Right cardiac atrium (tissue), 5 donors: ENCODE measurements around the gene CLEC10A. TPM values are rescaled to one million over a fixed set of nuclear protein-coding genes. Genes with fewer than 3 reads are reported as not detected.
"Not testable (repeated sequence)": the region's sequence is repeated elsewhere in the genome, so short reads cannot be mapped to it uniquely, and the experiment has no call there.

Experiments used
- ATAC-seq, 2 donors: fragments of 200-7000 bp; cut with Tn5 transposase; one replicate each; pipeline versions ENCODE4 v1.8.0 to v1.9.1; 2020; ENCODE audit warnings: moderate library complexity in 2 of 2, mild to moderate bottlenecking in 1 of 2
- DNase-seq, 3 donors: peaks; one replicate each; pipeline ENCODE4 v3.0.0-alpha.2; 2020
- H3K27ac ChIP-seq: one replicate; pipeline ENCODE4 v1.5.1; 2013; ENCODE audit warnings: mild to moderate bottlenecking, low read length, control low read depth, moderate library complexity
- H3K27me3 ChIP-seq: one replicate; pipeline ENCODE4 v1.6.1; 2013; ENCODE audit not compliant: control insufficient read depth, insufficient read depth
- H3K4me1 ChIP-seq: one replicate; pipeline ENCODE4 v1.6.1; 2013; ENCODE audit warnings: low read length; ENCODE audit not compliant: control insufficient read depth, insufficient read depth
- H3K4me3 ChIP-seq: one replicate; pipeline ENCODE4 v1.5.1; 2013; ENCODE audit warnings: low read length, control low read depth
- H3K9me3 ChIP-seq: one replicate; pipeline ENCODE4 v1.6.1; 2013; ENCODE audit warnings: low read length; ENCODE audit not compliant: control insufficient read depth
- WGBS: extraction: QIAGEN DNeasy Blood & Tissue Kit; methylation state at CpG from one replicate; pipeline ENCODE4 v1.1.7; 2013; 5-methylcytosine and 5-hydroxymethylcytosine counted together
- intact Hi-C, 4 donors: fragments of 100-400 bp; cut with DNase I; formaldehyde crosslinking; loops; one replicate each; pipeline versions ENCODE4 v1.11.0 to v1.14.0; 2022 to 2023
- polyA plus RNA-seq: library from polyadenylated mRNA; stranded (reverse); fragments of 200-250 nt; gene quantifications from one replicate; pipeline ENCODE4 v1.2.3, GENCODE V29; 2013
- total RNA-seq, 4 donors: library from RNA; stranded (reverse); fragmentation: NEBNext Ultra II Directional; extraction: Animal tissue kit (Norgen Biotek cat#: 25700); gene quantifications; one replicate each; pipeline ENCODE4 v1.2.1, GENCODE V29; 2021
- donor health status: healthy with polysubstance abuse.
- donor health status: DM: no; HTN: yes; CAD: no.
- donor health status: DM: no; HTN: no; CAD: no.
- donor health status: DM: no; HTN: yes; CAD: no; lungs with severe emphysema.
- donor health status: DM: yes; HTN: yes; CAD: no.

CLEC10A gene
- total and polyA plus RNA-seq, 5 donors, result 1.6 to 9.5 (median 7.2) TPM

GRCh38 chr17:7068268-7068667, 11.8 kb downstream of the CLEC10A start:
- no peak for DNase-seq
- Histone ChIP-seq H3K4me3 (no peak overlapping the region), H3K4me1 (no peaks in the 10 kb centered on the region), H3K27ac (no peak overlapping the region), H3K27me3 (no peaks in the 10 kb centered on the region), H3K9me3 (no peaks in the 10 kb centered on the region)
- WGBS, result 26% methylated on average over 1 of the region's 1 CpG
- intact Hi-C loops, result no loop called here
- no peak for ATAC-seq

DNA sequence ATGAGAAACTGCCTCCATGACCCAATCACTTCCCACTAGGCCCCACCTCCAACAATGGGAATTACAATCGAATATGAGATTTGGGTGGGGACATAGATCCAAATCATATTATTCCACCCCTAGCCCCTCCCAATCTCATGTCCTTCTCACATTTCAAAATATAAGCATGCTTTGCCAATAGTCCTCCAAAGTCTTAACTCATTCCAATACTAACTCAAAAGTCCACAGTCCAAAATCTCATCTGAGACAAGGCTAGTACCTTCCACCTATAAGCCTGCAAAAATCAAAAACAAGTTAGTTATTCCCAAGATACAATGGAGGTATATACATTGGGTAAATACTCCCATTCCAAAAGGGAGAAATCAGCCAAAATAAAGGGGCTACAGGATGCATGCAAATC, 12.9 kb downstream of the CLEC10A start:
- H3K9me3 ChIP-seq, result no peaks in the 10 kb centered on the region
- 70% methylated on average over 1 of the region's 1 CpG for WGBS
- ATAC-seq (no peak), DNase-seq (no peak)
- no peak overlapping the region for H3K27ac ChIP-seq
- intact Hi-C loops, result no loop called here
- no peak overlapping the region for H3K4me3 ChIP-seq
- H3K27me3 ChIP-seq, result no peaks in the 10 kb centered on the region
- no peaks in the 10 kb centered on the region for H3K4me1 ChIP-seq

- Histone ChIP-seq H3K4me3 (no peak overlapping the region), H3K27me3 (no peaks in the 10 kb centered on the region), H3K4me1 (no peaks in the 10 kb centered on the region), H3K9me3 (no peaks in the 10 kb centered on the region), H3K27ac (no peak overlapping the region)
- ATAC-seq (no peak), DNase-seq (no peak)
- intact Hi-C loops, result no loop called here
- 66% methylated on average over 4 of the region's 4 CpGs for WGBS
Observed at GRCh38 chr17:7064261-7064660, 15.8 kb downstream of the CLEC10A start.

- DNase-seq (no peak), ATAC-seq (no peak)
- intact Hi-C loops, result no loop called here
- Histone ChIP-seq H3K27ac (no peak overlapping the region), H3K27me3 (no peaks in the 10 kb centered on the region), H3K4me3 (no peak overlapping the region), H3K4me1 (no peaks in the 10 kb centered on the region), H3K9me3 (no peaks in the 10 kb centered on the region)
- 50% methylated on average over 6 of the region's 6 CpGs for WGBS
Observed at GRCh38 chr17:7063518-7064094, 16.4 kb downstream of the CLEC10A start.

DNA sequence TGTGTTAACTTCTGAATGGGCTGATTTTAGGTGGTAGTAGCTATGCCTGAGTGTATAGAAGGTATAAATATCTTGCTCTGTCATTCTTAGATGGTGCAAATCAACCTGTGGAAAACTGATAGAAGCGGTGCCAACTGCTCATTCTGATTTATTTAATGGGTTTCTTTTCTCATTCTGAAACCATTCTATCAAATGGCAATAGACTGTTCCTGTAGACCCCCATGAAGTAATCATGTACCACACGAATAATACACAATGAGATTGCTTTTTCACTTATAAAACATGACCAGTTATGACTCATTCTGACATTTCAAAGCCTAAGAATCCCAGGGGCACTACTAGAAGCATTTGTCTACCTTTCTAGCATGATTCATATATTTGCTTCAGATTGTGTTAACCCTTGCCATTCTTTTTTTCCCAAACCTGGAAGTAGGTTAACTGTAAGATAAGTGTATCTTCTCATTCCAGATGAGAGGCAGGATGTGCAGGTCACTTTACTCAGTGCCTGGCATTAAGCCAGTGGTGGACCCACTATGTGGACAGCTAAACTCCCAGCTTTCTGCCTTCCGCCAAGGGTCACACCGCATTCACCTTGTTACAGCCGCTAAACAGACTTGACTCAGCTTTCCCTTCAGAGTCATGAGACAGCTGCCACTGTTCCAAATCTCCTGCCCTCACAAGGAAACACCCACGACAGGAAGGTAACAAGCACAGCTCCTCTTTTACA, 19.7 kb downstream of the CLEC10A start:
- ATAC-seq (peak in 1 of 2 donors; percentile 51), DNase-seq (no peak)
- Histone ChIP-seq H3K9me3 (no peaks in the 10 kb centered on the region), H3K4me3 (no peak overlapping the region), H3K4me1 (no peaks in the 10 kb centered on the region), H3K27me3 (no peaks in the 10 kb centered on the region), H3K27ac (no peak overlapping the region)
- WGBS, result 42% methylated on average over 6 of the region's 6 CpGs
- intact Hi-C loops, result no loop called here

GRCh38 chr17:7058831-7059447, 21.1 kb downstream of the CLEC10A start:
- no peak for DNase-seq
- Histone ChIP-seq H3K9me3 (no peaks in the 10 kb centered on the region), H3K27ac (no peak overlapping the region), H3K4me1 (no peaks in the 10 kb centered on the region), H3K4me3 (no peak overlapping the region), H3K27me3 (no peaks in the 10 kb centered on the region)
- intact Hi-C loops, result no loop called here
- 57% methylated on average over 7 of the region's 7 CpGs for WGBS
- ATAC-seq, result peak in 1 of 2 donors; percentile 72

GRCh38 chr17:7056386-7056785, 23.7 kb downstream of the CLEC10A start:
- no peak overlapping the region for H3K27ac ChIP-seq
- DNase-seq (no peak), ATAC-seq (no peak)
- H3K4me3 ChIP-seq, result no peak overlapping the region
- no peaks in the 10 kb centered on the region for H3K27me3 ChIP-seq
- intact Hi-C loops, result no loop called here
- no peaks in the 10 kb centered on the region for H3K9me3 ChIP-seq
- H3K4me1 ChIP-seq, result no peaks in the 10 kb centered on the region
- 90% methylated on average over 4 of the region's 4 CpGs for WGBS

DNA sequence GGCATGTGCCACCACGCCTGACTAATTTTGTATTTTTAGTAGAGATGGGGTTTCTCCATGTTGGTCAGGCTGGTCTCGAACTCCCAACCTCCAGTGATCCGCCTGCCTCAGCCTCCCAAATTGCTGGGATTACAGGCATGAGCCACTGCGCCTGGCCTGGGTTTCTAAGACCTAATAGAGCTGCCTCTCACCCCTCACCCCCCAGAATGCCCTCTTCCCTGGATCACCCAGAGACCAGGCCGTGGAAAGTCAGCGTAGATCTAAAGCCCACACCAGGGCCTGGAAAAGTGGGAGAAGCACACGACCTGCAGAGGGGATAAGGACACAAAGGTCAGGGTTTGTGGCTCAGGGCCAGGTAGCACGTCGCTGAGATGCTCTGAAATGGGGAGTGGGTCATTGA, 29.5 kb downstream of the CLEC10A start:
- not testable (repeated sequence) for ATAC-seq, H3K4me1 ChIP-seq, H3K27ac ChIP-seq, DNase-seq, H3K4me3 ChIP-seq, H3K9me3 ChIP-seq, H3K27me3 ChIP-seq
- WGBS, result 80% methylated on average over 9 of the region's 9 CpGs
- intact Hi-C loops, result loop anchor here in 3 of 4 donors (2.0 to 5.0 kb wide), 3 partner anchors 86 to 127 kb away; partner anchors contain the start of gene ASGR1 (in 1 of the 3)

DNA sequence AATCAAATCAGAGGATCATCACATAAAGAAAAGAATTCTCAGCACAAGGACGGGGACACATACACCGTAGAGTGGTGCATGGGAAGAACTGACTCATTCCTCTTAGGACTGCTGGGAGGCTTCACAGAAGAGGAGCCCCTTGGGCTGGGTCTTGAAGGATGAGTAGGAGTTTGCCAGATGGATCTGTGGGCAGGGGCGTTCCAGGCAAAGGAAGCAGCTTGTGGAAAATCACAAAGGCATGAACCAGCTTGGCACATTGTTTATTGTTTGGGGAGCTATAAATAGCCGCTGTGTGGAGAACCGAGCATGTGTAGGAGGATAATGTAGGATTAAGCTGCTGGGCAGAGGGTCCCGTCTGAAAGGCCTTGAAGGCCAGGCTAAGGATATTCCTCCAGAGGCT, 31.1 kb downstream of the CLEC10A start:
- WGBS, result 70% methylated on average over 6 of the region's 6 CpGs
- intact Hi-C loops, result loop anchor here in 1 of 4 donors (5.0 kb wide), 1 partner anchor 128 kb away; the partner anchor contains the start of gene ASGR1
- H3K4me1 ChIP-seq, result no peaks in the 10 kb centered on the region

DNA sequence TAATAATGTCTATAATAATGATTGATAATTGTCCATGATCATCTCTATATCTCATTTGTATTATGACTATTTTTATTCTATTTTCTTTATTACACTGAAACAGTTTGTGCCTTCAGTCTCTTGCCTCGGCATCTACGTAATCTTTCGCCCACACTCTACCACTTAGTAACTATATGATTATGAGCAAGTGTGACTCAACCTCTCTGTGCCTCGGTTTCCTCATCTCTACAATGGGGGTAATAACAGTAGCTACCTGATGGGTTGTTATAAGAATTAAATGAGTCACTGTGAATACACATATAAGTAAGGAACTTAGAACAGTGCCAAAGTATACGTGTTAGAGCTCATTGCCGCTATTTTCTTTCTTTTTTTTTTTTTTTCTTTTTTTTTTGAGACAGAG, 32.5 kb downstream of the CLEC10A start:
- Histone ChIP-seq H3K4me3 (no peak overlapping the region), H3K27ac (no peak overlapping the region), H3K9me3 (no peaks in the 10 kb centered on the region), H3K4me1 (peaks cover 5% of the 10 kb centered on the region), H3K27me3 (no peaks in the 10 kb centered on the region)
- intact Hi-C loops, result loop anchor here in 1 of 4 donors (5.0 kb wide), 1 partner anchor 130 kb away; the partner anchor contains the start of gene ASGR1
- 82% methylated on average over 6 of the region's 6 CpGs for WGBS
- DNase-seq (no peak), ATAC-seq (no peak)

More for the DNA sequence above, 31.1 kb downstream of the CLEC10A start:
- Histone ChIP-seq H3K27ac (no peak overlapping the region), H3K27me3 (no peaks in the 10 kb centered on the region), H3K4me3 (no peak overlapping the region), H3K9me3 (no peaks in the 10 kb centered on the region)
- DNase-seq (no peak), ATAC-seq (no peak)

- intact Hi-C loops, result loop anchor here in 1 of 4 donors (5.0 kb wide), 1 partner anchor 130 kb away; the partner anchor contains the start of gene ASGR1
- H3K4me1 ChIP-seq, H3K9me3 ChIP-seq, H3K27ac ChIP-seq, ATAC-seq, H3K27me3 ChIP-seq: not testable (repeated sequence)
- DNase-seq, result peak in 1 of 3 donors; percentile 57
- WGBS, result 18% methylated on average over 26 of the region's 26 CpGs
- H3K4me3 ChIP-seq, result peak overlapping the region; percentile 4
Observed at GRCh38 chr17:7046725-7047397, 33.2 kb downstream of the CLEC10A start.
